GM12801 (cell line): ENCODE measurements around the gene SLC39A2.

Experiments
- TF ChIP-seq, protein P1 (sequence below): IDR thresholded peaks from one replicate; pipeline ENCODE4 v1.5.1; 2011; ENCODE audit warnings: control low read depth; ENCODE audit not compliant: insufficient read length; ENCODE audit errors: extremely low read depth

SLC39A2 gene

DNA sequence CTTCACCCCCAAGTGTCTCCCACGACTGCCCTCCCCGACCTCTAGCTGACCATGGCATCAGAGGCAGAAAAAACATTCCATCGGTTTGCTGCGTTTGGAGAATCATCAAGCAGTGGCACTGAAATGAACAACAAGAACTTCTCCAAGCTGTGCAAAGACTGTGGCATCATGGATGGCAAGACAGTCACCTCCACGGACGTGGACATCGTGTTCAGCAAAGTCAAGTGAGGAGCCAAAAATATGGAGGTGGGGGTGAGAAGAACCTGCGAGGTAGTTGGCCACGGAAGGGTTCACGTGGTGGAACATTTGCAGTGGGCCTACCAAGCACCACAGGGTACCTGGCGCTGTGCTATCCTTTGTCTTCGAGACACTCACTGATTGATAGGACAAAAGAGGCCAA is 31.4 kb downstream of the SLC39A2 start:
- TF ChIP-seq, protein P1, sequence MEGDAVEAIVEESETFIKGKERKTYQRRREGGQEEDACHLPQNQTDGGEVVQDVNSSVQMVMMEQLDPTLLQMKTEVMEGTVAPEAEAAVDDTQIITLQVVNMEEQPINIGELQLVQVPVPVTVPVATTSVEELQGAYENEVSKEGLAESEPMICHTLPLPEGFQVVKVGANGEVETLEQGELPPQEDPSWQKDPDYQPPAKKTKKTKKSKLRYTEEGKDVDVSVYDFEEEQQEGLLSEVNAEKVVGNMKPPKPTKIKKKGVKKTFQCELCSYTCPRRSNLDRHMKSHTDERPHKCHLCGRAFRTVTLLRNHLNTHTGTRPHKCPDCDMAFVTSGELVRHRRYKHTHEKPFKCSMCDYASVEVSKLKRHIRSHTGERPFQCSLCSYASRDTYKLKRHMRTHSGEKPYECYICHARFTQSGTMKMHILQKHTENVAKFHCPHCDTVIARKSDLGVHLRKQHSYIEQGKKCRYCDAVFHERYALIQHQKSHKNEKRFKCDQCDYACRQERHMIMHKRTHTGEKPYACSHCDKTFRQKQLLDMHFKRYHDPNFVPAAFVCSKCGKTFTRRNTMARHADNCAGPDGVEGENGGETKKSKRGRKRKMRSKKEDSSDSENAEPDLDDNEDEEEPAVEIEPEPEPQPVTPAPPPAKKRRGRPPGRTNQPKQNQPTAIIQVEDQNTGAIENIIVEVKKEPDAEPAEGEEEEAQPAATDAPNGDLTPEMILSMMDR, result no peak

DNA sequence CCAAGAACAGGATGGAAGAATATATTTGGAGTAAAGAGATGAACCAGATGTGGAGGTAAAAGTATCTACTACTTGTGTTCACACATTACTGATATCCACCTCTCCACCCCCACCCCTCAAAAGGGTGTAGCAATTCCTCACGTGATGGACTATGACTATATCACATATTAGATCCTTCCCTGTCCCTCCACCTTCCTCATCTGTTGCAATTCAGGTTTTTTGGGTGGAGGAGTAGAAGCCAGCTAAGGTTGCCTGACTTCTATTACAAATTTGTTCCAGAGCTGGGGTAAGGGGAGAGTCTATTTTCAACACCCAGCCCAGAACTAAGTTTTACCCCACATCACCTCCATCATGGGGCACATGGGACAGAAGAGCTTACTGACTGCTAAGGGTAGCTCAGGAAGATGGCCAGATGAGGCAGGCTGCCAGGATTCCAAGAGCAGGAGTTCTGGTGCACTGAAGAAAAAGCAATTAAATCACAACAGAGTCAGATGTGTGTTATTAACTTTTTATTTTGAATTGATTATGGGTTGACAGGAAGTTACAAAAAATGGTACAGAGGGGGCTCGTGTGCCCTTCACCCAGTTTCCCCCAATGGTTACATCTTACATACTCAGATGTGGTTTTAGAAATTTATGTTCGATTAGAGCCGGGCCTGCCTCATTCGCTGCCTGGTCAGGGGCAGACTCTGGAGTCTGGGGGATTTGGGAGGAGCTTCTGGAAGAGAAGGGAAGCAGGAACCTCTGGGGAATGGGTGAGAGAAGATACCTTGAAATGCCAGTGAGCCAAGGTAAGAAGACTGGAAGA is 33.4 kb downstream of the SLC39A2 start:
- TF ChIP-seq, protein P1, result no peak

DNA sequence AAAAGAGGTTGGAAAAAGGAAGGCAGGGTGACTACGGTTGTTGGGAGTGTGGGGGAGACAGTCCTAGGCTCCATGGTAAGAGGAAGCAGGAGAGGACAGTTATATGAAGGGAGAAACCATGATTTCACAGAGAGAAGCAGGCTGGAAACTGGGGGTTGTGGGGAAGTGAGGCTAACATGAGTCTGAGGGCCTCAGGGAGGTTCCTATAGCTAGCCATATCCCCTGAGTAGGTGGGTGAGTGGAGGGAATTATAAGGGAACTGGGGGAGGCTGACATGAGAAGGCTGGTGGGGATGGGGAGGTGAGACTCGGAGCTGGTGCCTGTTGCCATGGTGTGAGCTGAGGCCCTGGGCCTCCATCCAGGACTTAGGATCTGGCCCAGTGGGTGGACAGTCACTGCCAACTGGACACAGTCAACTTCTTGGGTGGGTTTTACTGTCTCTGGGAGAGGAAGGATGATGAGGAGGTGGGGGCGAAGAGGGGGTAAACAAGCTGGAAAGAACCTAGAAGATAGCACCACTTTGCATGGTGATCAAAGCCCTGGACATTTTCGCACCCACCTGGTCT is 34.1 kb downstream of the SLC39A2 start:
- TF ChIP-seq, protein P1, result no peak

DNA sequence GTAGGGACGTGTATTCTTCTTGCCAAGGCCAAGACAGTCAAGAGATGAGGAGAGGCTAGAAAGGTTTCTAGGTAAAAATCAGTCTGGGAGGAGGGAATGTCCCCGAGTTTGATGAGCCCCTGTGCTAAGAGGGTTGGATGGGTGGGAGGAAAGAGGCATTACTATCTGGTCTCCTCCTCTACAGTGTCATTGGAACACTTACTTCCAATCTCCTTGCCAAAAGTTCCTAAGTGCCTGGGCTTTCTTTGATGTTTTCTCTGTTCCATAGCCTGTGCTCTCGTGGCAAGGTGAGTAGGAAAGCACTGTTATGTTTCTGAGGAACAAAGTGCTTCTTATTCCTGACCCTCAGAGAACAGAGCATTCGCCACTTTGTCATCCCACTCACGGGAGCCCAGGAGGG is 35.6 kb downstream of the SLC39A2 start, which contains the start of gene RNASE13:
Gene RNASE13 (minus strand): TSS at position 101 of the 400 bp plus-strand sequence. CDS start 519 bp downstream, outside the sequence.
- TF ChIP-seq, protein P1, result no peak

DNA sequence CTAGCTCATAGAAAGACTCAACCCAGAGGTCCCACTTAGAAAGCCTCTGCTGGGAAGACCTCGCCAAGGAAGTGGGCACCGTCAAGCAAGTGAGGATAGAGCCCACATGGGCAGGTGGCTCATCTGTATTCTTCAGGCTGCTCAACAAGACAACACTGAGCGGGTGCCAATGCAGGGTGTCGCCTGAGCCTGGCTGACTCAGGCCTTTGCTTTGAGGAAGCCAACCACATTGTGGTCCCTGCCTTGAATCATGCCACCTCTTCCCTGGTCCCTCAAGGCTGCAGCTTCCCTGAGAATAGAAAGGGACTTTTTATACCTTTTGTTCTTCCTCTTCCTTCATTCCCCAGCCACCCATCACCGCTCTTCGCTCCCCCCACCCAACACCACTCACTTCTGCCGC is 37.7 kb downstream of the SLC39A2 start:
- TF ChIP-seq, protein P1, result no peak

DNA sequence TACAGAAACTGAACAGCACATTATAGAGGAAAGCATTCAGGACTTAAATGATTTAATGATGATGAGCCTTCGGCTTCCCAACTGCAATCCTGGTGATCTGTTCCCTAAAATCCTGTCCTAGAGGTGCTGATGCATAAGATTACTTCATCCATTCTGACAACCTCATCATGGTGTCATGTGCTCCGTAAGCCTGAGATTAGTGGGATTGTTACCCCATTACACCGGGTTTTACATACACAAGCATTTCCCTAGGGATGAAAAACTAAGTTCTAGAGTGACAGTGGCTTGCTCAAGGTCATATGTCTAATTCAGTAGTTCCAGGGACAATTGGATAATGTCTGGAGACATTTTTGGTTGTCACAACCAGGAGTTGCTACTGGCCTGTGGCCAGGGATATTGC is 38.1 kb downstream of the SLC39A2 start:
- TF ChIP-seq, protein P1, result no peak

DNA sequence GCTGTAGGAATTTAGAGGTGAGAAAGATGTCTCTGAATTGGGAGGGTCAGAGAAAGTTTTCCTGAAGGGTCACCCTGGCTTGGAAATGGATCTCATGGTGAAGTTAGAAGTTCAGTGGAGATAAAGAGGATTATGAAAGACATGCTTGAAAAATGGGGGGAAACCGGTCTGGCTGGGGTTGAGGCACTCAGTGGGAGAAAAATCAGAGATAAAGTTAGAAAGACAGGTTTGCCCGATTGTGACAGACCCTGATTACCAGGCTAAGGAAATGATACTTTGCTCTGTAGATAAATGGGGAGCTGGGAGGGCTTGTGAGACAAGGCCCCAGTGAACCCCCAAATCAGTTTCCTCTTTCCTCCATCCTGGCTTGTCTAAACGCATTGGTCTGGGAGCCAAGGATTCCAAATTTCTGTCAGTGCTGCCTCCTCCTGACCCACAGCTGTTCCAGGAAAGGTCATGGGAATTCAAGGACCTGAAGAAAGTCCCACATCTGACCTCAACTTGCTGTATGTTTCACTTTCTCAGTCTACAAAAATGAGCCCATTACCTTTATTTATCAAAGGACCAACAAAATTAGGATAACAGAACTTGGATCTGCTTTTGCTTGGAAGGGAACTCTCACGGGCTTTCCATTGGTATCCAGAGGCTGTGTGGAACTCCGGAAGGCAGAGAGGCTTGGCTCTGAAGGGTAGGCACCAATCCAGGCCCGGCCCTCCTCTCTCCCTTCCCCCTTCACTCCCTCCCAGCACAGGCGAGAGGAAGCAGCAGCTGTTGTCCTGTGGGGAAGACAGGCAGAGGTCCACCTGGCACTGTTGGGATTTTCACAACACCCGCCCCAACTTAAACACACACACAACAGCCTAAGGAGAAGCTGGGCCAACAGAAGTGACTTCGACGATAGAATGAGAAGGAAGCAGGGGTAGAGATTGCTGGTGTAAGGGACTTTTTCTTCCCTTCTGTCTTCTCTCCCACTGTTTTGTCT is 39.6 kb downstream of the SLC39A2 start:
- TF ChIP-seq, protein P1, result no peak
